Peyer's patch (tissue), 4 donors: ENCODE results near the gene NUDT10.
"Not testable (repeated sequence)": the region's sequence is repeated elsewhere in the genome, so short reads cannot be mapped to it uniquely, and the experiment has no call there.

Experiments used
- POLR2A ChIP-seq, 2 donors: fragments of 450-650 bp; IDR thresholded peaks; one replicate each; pipeline ENCODE4 v1.5.1; 2017; ENCODE audit warnings: antibody characterized with exemption in 2 of 2, mild to moderate bottlenecking in 2 of 2, moderate library complexity in 2 of 2
- TF ChIP-seq, protein P1 (sequence below), 6 experiments: fragments of 450-650 bp in 4 of 6; fragments of 200-600 bp in 2 of 6; sonication (generic) in 1 of 6; IDR thresholded peaks; one replicate each; pipeline ENCODE4 v1.5.1; 2017 to 2019; ENCODE audit warnings: antibody characterized with exemption in 6 of 6, mild to moderate bottlenecking in 3 of 6, moderate library complexity in 1 of 6

DNA sequence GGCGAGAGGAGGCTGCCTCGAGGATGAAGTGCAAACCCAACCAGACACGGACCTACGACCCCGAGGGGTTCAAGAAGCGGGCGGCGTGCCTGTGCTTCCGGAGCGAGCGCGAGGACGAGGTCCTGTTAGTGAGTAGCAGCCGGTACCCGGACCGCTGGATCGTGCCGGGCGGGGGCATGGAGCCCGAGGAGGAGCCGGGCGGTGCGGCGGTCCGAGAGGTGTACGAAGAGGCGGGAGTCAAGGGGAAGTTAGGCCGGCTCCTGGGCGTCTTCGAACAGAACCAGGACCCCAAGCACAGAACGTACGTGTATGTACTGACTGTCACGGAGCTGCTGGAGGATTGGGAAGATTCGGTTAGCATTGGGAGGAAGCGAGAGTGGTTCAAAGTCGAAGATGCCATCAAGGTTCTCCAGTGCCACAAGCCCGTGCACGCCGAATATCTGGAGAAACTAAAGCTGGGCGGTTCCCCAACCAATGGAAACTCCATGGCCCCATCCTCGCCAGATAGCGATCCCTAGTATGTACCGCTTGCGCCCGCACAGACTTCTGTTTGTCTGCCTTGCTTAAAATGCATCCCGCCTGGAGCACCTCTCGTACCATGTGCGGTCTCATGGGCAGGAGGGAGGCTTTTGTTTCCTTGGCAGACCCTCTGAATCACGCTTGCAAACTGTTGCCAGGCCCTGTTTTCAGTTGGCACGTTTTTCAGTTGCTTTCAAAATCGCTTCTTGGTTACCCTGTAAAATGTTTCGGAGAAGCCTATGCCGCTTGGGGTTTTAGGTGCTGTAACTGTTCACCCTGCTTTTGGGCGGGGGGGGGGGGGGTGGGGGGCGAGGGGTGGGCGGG, 542 bp downstream of the NUDT10 start:
- TF ChIP-seq, protein P1, sequence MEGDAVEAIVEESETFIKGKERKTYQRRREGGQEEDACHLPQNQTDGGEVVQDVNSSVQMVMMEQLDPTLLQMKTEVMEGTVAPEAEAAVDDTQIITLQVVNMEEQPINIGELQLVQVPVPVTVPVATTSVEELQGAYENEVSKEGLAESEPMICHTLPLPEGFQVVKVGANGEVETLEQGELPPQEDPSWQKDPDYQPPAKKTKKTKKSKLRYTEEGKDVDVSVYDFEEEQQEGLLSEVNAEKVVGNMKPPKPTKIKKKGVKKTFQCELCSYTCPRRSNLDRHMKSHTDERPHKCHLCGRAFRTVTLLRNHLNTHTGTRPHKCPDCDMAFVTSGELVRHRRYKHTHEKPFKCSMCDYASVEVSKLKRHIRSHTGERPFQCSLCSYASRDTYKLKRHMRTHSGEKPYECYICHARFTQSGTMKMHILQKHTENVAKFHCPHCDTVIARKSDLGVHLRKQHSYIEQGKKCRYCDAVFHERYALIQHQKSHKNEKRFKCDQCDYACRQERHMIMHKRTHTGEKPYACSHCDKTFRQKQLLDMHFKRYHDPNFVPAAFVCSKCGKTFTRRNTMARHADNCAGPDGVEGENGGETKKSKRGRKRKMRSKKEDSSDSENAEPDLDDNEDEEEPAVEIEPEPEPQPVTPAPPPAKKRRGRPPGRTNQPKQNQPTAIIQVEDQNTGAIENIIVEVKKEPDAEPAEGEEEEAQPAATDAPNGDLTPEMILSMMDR (IDR thresholded peaks at IDR 0.05): not testable (repeated sequence)
- TF ChIP-seq POLR2A (IDR thresholded peaks at IDR 0.05): not testable (repeated sequence)
